Measurements from ENCODE around the gene CNR2.

CNR2 gene

DNA sequence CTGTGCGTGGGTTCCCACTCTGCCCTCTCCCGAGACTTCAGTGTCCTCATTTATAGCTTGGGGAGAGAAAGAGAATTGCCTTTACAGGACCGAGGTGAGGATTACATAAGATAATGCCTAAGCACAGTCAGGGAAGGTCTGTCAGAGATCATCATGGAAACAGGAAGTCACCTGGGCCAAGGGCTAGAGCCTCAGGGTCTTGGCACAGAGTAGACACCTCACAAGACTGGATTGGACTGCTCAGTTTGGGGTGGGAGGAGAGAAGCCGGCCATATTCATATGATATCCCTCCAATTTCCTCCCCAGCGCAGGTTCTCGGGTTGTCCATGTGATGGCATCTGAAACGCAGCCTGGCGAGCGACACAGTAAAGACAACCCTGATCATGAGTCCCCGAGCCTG, 3.8 kb downstream of the CNR2 start:
- peak overlapping the region; percentile 48 for H3K4me3 ChIP-seq (ENCODE audit: low read depth, low read length)
- no peak for DNase-seq (ENCODE audit: low read depth)
- TF ChIP-seq, protein P1, sequence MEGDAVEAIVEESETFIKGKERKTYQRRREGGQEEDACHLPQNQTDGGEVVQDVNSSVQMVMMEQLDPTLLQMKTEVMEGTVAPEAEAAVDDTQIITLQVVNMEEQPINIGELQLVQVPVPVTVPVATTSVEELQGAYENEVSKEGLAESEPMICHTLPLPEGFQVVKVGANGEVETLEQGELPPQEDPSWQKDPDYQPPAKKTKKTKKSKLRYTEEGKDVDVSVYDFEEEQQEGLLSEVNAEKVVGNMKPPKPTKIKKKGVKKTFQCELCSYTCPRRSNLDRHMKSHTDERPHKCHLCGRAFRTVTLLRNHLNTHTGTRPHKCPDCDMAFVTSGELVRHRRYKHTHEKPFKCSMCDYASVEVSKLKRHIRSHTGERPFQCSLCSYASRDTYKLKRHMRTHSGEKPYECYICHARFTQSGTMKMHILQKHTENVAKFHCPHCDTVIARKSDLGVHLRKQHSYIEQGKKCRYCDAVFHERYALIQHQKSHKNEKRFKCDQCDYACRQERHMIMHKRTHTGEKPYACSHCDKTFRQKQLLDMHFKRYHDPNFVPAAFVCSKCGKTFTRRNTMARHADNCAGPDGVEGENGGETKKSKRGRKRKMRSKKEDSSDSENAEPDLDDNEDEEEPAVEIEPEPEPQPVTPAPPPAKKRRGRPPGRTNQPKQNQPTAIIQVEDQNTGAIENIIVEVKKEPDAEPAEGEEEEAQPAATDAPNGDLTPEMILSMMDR (IDR thresholded peaks at IDR 0.05; ENCODE audit: low read depth, low read length, missing control alignments), result no peak

DNA sequence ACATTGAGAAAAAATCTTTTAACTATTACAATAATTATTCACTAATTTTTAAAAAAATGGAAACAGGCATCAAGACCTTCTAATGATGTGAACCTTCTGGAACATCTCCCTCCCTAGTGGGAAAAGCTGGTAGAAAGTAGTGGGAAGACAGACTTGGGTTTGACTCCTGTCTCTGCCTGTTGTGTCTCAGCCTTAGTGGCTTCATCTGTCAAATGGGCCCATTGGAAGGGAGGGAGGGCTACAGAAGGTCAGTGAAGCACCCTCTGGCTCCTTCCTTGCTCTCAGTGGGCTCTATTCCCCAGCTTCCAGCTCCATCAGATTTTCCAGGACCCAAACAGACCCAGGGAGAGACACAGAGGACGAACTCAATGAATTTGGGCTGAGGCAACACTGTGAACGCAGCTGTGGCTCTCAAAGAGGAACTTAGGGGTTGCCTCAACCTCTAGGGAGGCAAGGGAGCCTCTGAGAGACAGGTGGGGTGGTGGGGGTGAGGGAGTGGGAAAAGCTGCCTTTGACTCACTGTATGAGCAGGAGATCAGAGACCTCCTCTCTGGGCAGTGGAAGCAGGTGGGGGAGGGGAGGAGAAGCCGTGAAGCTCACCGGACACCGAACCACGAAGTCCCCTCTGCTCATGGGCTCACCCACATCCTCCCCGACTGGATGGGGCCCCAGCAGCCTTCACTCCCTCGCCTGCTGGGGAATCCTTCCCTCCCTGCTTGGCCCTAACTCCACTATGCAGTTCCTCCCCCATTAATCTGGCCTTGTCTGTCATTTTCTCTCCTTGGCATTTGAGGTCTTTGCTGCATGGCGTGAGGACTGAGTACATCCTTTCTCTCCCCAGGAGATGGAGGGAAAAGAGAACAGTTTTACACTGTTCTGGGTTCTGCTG, 4.5 kb downstream of the CNR2 start:
- peak; percentile 77 for DNase-seq (ENCODE audit: low read depth)
- TF ChIP-seq, protein P1 (IDR thresholded peaks at IDR 0.05; ENCODE audit: low read depth, low read length, missing control alignments), result no peak
- peak overlapping the region; percentile 48 for H3K4me3 ChIP-seq (ENCODE audit: low read depth, low read length)

DNA sequence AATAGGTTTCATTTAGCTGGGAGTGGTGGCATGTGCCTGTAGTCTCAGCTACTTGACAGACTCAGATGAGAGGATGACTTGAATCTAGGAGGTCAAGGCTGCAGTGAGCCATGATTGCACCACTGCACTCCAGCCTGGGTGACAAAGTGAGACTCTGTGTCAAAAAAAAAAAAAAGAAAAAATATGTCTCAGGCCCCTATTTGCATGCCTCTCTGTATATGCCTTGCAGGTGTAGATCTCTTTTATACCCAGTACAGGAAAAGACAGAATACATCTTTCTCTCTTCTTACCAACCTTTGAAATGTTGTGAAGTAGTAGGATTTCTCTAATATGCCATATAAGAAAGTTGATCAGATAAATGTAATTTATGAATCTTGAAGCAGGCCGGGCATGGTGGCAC, 6.4 kb downstream of the CNR2 start:
- TF ChIP-seq, protein P1 (IDR thresholded peaks at IDR 0.05; ENCODE audit: low read depth, low read length, missing control alignments), result no peak
- DNase-seq (ENCODE audit: low read depth), result no peak
- H3K4me3 ChIP-seq (ENCODE audit: low read depth, low read length), result no peak overlapping the region

DNA sequence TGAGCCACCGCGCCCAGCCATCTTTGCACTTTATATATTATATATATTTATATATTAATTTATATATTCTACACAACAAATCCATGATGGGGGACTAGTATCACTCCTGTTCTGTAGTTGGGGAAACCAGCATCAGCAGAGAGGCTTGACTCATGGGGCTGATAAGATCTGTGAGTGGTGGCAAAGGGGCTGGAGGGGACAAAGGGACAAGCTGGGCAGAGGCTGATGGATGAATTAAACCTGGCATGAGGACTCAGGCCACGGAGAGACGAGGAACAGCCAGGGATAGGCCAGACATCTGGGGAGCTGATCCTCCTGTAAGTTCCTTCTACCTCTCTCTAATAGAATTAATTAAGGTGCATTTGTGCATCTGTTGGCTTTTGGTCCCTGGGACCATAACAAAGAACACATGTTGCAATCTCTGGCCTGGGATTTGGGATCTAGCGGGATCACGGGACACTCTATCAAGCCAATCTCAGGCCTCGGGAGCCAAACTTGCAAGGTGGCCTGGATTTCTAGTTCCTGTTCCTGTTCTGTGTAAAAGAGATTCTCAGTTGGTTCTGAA, 7.6 kb downstream of the CNR2 start:
- TF ChIP-seq, protein P1 (IDR thresholded peaks at IDR 0.05; ENCODE audit: low read depth, low read length, missing control alignments), result no peak
- no peak overlapping the region; the same call in 1 of the 2 replicates for H3K4me3 ChIP-seq (ENCODE audit: low read depth, low read length)
- no peak for DNase-seq (ENCODE audit: low read depth)

DNA sequence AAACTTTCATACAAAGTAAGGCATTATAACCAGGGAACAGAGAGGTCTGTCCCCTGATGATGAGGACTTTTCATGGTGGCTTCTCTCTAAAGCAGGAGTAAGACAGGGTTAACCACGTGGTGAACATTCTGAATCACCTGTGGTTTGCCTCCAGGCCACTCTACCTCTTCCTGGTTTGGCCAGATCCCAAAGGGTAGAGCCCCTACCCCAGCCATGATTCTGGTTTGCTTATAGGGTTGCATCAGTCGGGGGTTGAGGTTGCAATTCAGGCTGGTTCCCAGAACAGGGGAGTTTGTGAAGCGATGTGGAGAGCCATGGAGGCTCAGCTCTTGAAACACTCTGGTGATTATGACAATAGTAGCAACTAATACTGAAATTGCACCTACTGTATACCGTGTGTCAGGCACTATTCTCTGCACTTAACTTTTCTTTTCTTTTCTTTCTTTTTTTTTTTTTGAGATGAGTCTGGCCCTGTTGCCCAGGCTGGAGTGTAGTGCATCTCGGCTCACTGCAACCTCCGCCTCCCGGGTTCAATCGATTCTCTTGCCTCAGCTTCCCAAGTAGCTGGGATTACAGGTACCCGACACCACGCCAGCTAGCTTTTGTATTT, 8.3 kb downstream of the CNR2 start:
- TF ChIP-seq, protein P1 (IDR thresholded peaks at IDR 0.05; ENCODE audit: low read depth, low read length, missing control alignments), result no peak
- no peak for DNase-seq (ENCODE audit: low read depth)
- H3K4me3 ChIP-seq (ENCODE audit: low read depth, low read length), result no peak overlapping the region; the same call in 1 of the 2 replicates

DNA sequence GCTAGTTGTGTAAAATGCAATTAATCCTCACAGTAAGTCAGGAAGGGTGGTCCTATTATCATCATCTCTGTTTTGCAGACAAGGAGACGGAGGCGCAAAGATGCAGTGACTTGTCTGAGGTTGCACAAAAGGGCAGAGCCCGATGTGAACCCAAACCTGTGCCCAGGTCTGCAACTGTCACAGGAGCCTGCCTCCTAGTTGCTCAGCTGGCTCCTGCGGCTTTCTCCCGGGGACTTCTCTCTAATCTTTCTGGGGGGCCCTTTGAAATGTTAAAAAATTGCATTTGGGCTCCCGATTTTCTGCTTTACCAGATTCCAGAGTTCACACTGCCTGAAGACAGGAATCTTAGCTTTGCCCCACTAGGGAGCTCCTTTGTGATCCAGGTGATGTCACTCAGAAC, 9.4 kb downstream of the CNR2 start:
- TF ChIP-seq, protein P1 (IDR thresholded peaks at IDR 0.05; ENCODE audit: low read depth, low read length, missing control alignments), result no peak
- no peak overlapping the region for H3K4me3 ChIP-seq (ENCODE audit: low read depth, low read length)
- no peak for DNase-seq (ENCODE audit: low read depth)

All from GM12864 (cell line).